ENCODE measurements around the gene ADAMTSL3. TPM values are rescaled to one million over a fixed set of nuclear protein-coding genes. Genes with fewer than 3 reads are reported as not detected.

The ADAMTSL3 gene
- total and polyA plus RNA-seq, 3 donors from 2014 or later, result 8.6 to 16.4 (median 9.4) TPM

GRCh38 chr15:83971992-83972391 is 318.1 kb downstream of the ADAMTSL3 start:
- TF ChIP-seq POLR2A (IDR thresholded peaks at IDR 0.05), result no peak
- TF ChIP-seq CTCF (IDR thresholded peaks at IDR 0.05), result no peak
- no peak for DNase-seq
- Histone ChIP-seq H3K36me3 (ENCODE audit: low read depth, missing control alignments) (no peaks in the 10 kb centered on the region), H3K27ac (no peak overlapping the region), H3K4me3 (no peak overlapping the region), H3K4me1 (no peaks in the 10 kb centered on the region), H3K27me3 (no peaks in the 10 kb centered on the region), H3K9me3 (no peaks in the 10 kb centered on the region)
- 50 to 51% methylated on average over 3 of the region's 3 CpGs for WGBS, 2 donors
- intact Hi-C loops (cut with DNase I; ENCODE audit: low total_unique reads), result no loop called here

- TF ChIP-seq CTCF (IDR thresholded peaks at IDR 0.05), result peak in 1 of 3 experiments; percentile 14
- TF ChIP-seq POLR2A (IDR thresholded peaks at IDR 0.05), result no peak
- H3K27me3 ChIP-seq, result no peaks in the 10 kb centered on the region
- no peak overlapping the region for H3K4me3 ChIP-seq
- no peaks in the 10 kb centered on the region for H3K36me3 ChIP-seq (ENCODE audit: low read depth, missing control alignments)
- intact Hi-C loops (cut with DNase I; ENCODE audit: low total_unique reads), result no loop called here
- WGBS, 2 donors, result 75 to 84% methylated on average over 3 of the region's 3 CpGs
- H3K9me3 ChIP-seq, result no peaks in the 10 kb centered on the region
- H3K4me1 ChIP-seq, result no peaks in the 10 kb centered on the region
- H3K27ac ChIP-seq, result no peak overlapping the region
- DNase-seq, result no peak
Observed at GRCh38 chr15:83973816-83974215, 319.9 kb downstream of the ADAMTSL3 start.

GRCh38 chr15:83977992-83978391 is 324.1 kb downstream of the ADAMTSL3 start:
- H3K27me3 ChIP-seq, result no peaks in the 10 kb centered on the region
- intact Hi-C loops (cut with DNase I; ENCODE audit: low total_unique reads), result no loop called here
- no peak for DNase-seq

GRCh38 chr15:83978588-83978987 is 324.7 kb downstream of the ADAMTSL3 start:
- no peak for TF ChIP-seq POLR2A (IDR thresholded peaks at IDR 0.05)
- TF ChIP-seq CTCF (IDR thresholded peaks at IDR 0.05), result no peak
- Histone ChIP-seq H3K27ac (no peak overlapping the region), H3K27me3 (no peaks in the 10 kb centered on the region), H3K4me1 (no peaks in the 10 kb centered on the region), H3K36me3 (ENCODE audit: low read depth, missing control alignments) (no peaks in the 10 kb centered on the region), H3K9me3 (no peaks in the 10 kb centered on the region), H3K4me3 (no peak overlapping the region)
- intact Hi-C loops (cut with DNase I; ENCODE audit: low total_unique reads), result no loop called here
- DNase-seq, result no peak
- WGBS, 2 donors, result 92 to 100% methylated on average over 1 to 3 of the region's 3 CpGs

More at GRCh38 chr15:83977992-83978391, 324.1 kb downstream of the ADAMTSL3 start:
- Histone ChIP-seq H3K27ac (no peak overlapping the region), H3K4me3 (no peak overlapping the region), H3K9me3 (no peaks in the 10 kb centered on the region), H3K36me3 (ENCODE audit: low read depth, missing control alignments) (no peaks in the 10 kb centered on the region), H3K4me1 (no peaks in the 10 kb centered on the region)
- TF ChIP-seq POLR2A (IDR thresholded peaks at IDR 0.05) (no peak), CTCF (IDR thresholded peaks at IDR 0.05) (no peak)

GRCh38 chr15:83980637-83981036 is 326.7 kb downstream of the ADAMTSL3 start:
- H3K27me3 ChIP-seq, result no peaks in the 10 kb centered on the region
- WGBS, 2 donors, result 90 to 92% methylated on average over 4 of the region's 4 CpGs
- no peaks in the 10 kb centered on the region for H3K4me1 ChIP-seq

More at GRCh38 chr15:83980637-83981036, 326.7 kb downstream of the ADAMTSL3 start:
- no peak overlapping the region for H3K27ac ChIP-seq
- intact Hi-C loops (cut with DNase I; ENCODE audit: low total_unique reads), result no loop called here
- no peak overlapping the region for H3K4me3 ChIP-seq
- DNase-seq, result no peak
- no peaks in the 10 kb centered on the region for H3K36me3 ChIP-seq (ENCODE audit: low read depth, missing control alignments)
- no peaks in the 10 kb centered on the region for H3K9me3 ChIP-seq
- TF ChIP-seq POLR2A (IDR thresholded peaks at IDR 0.05) (no peak), CTCF (IDR thresholded peaks at IDR 0.05) (no peak)
